Adrenal gland (tissue), 5 donors: ENCODE data around the gene ITGA1.

Source experiments
- CTCF ChIP-seq, 6 experiments: fragments of 450-650 bp in 4 of 6; fragments of 200-600 bp in 2 of 6; sonication (generic) in 1 of 6; IDR thresholded peaks; 1 replicate in 5 of 6; 2 replicates in 1 of 6; pipeline versions ENCODE4 v1.5.1 to v1.8.0; 2016 to 2021; ENCODE audit warnings: antibody characterized with exemption in 6 of 6, mild to moderate bottlenecking in 2 of 6, moderate library complexity in 1 of 6
- POLR2A ChIP-seq, 2 donors: fragments of 450-650 bp; IDR thresholded peaks; one replicate each; pipeline ENCODE4 v1.6.1; 2017; ENCODE audit warnings: antibody characterized with exemption in 2 of 2, mild to moderate bottlenecking in 2 of 2, moderate library complexity in 1 of 2
- donor health status: DM: no; HTN: no; CAD: no.

GRCh38 chr5:52769061-52769460 lies 18.7 kb upstream of the ITGA1 start:
- TF ChIP-seq CTCF (IDR thresholded peaks at IDR 0.05): no peak
- no peak for TF ChIP-seq POLR2A (IDR thresholded peaks at IDR 0.05)
